Hepatocyte (in vitro differentiated cells): ENCODE results near the gene DSE.

Experiments used
- CTCF ChIP-seq: fragments of 200-600 bp; sonication (generic); IDR thresholded peaks from 2 replicates; pipeline ENCODE4 v1.5.1; 2016; ENCODE audit warnings: antibody characterized with exemption, mild to moderate bottlenecking; ENCODE audit not compliant: poor library complexity
- EZH2 ChIP-seq: fragments of 200-600 bp; sonication (generic); IDR thresholded peaks from 2 replicates; pipeline ENCODE4 v1.6.1; 2016; ENCODE audit warnings: antibody characterized with exemption, mild to moderate bottlenecking, borderline replicate concordance

GRCh38 chr6:116408491-116408890 lies 37.7 kb downstream of the DSE start:
- TF ChIP-seq CTCF = no peak
- no peak for TF ChIP-seq EZH2
